ENCODE measurements around the gene ARHGEF19. TPM values are rescaled to one million over a fixed set of nuclear protein-coding genes. Genes with fewer than 3 reads are reported as not detected.
A peak's percentile ranks its signal among the peaks of the same experiment; 100 is the strongest.

Gene ARHGEF19
- total and polyA plus RNA-seq, 2 of the 13 experiments (the other 11 are each of a cell fraction or from before 2014, with no cell fraction given): 1.7 to 1.8 TPM

DNA sequence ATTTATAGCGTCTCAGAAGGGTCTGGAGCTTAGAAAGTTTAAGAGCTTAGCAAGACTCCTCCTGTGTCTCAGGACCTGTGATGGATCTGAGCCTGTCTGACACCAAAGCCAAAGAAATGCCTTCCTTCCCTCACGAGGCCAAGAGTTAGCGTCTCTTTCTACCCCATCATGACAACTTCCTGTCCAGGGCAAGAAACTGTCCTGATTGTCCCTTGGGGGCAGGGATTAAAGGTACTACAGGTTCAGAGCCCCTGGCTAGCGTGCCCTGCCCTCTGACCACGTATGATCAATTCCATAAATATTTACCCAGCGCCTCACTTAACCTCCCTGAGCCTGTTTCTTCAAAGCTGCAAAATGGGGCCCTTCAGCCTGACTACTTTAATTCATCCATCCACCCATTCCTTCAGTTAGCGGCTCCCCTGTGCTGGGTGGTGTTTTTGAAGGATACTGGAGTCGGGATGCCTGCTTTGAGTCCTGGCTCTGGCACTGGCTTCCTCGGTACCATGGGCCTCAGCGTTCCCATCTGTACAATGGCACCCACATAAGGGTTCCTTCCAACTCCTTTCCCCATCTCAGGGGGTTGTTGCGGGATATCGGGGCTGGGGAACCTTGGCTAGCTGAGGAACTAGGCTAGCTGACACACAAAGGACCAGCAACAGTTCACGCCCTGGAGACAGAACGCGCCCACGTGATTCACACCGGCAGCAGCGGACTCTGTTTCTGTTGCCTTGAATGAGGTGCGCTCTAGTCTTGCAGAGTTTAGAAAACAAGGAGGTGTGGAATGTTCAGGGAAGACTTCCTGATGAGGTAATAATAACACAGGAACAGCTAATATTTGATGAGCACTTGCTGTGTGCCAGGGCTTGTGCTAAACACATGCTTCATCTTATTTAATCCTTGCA is 33.6 kb downstream of the ARHGEF19 start (continued):
- peak; percentile 63 for TF ChIP-seq ZFX (CRISPR knock-in tag; IDR thresholded peaks at IDR 0.05; ENCODE audit: low read depth)
- TF ChIP-seq, protein P1, sequence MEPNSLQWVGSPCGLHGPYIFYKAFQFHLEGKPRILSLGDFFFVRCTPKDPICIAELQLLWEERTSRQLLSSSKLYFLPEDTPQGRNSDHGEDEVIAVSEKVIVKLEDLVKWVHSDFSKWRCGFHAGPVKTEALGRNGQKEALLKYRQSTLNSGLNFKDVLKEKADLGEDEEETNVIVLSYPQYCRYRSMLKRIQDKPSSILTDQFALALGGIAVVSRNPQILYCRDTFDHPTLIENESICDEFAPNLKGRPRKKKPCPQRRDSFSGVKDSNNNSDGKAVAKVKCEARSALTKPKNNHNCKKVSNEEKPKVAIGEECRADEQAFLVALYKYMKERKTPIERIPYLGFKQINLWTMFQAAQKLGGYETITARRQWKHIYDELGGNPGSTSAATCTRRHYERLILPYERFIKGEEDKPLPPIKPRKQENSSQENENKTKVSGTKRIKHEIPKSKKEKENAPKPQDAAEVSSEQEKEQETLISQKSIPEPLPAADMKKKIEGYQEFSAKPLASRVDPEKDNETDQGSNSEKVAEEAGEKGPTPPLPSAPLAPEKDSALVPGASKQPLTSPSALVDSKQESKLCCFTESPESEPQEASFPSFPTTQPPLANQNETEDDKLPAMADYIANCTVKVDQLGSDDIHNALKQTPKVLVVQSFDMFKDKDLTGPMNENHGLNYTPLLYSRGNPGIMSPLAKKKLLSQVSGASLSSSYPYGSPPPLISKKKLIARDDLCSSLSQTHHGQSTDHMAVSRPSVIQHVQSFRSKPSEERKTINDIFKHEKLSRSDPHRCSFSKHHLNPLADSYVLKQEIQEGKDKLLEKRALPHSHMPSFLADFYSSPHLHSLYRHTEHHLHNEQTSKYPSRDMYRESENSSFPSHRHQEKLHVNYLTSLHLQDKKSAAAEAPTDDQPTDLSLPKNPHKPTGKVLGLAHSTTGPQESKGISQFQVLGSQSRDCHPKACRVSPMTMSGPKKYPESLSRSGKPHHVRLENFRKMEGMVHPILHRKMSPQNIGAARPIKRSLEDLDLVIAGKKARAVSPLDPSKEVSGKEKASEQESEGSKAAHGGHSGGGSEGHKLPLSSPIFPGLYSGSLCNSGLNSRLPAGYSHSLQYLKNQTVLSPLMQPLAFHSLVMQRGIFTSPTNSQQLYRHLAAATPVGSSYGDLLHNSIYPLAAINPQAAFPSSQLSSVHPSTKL (CRISPR knock-in tag; IDR thresholded peaks at IDR 0.05): peak; percentile 64
- peak; percentile 84; the same call in 1 of the 2 replicates for TF ChIP-seq ZNF383 (CRISPR knock-in tag; IDR thresholded peaks at IDR 0.05; ENCODE audit: borderline replicate concordance)
- TF ChIP-seq, protein P2, sequence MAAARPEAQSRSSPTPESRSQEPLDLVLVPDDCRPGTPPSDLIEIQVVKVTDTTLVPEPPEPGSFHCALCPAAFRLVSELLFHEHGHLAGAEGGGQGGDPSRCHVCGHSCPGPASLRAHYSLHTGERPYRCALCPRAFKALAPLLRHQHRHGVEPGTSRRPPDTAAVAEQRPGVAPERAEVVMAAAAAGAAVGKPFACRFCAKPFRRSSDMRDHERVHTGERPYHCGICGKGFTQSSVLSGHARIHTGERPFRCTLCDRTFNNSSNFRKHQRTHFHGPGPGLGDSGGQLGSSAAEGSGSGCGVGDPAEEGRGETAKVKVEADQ (CRISPR knock-in tag; IDR thresholded peaks at IDR 0.05; ENCODE audit: borderline replicate concordance): 0 out of 2 replicates have a peak, but pooled peaks have one; percentile 52
- no peak for TF ChIP-seq ZNF724P (CRISPR knock-in tag; IDR thresholded peaks at IDR 0.05; ENCODE audit: borderline replicate concordance)
- TF ChIP-seq SMYD3 (CRISPR knock-in tag; IDR thresholded peaks at IDR 0.05): no peak; the same call in 1 of the 2 replicates
- TF ChIP-seq FOSL2 (CRISPR knock-in tag; IDR thresholded peaks at IDR 0.05): peak; percentile 80
- peak; percentile 83 for TF ChIP-seq JUN (CRISPR knock-in tag; IDR thresholded peaks at IDR 0.05)
- peak; percentile 54; the same call in 1 of the 2 replicates for TF ChIP-seq REPIN1 (CRISPR knock-in tag; IDR thresholded peaks at IDR 0.05; ENCODE audit: borderline replicate concordance, low read depth)
- TF ChIP-seq SYNCRIP (IDR thresholded peaks at IDR 0.05; ENCODE audit: insufficient read depth, low read depth, low read length): no peak
- TF ChIP-seq HCFC1 (IDR thresholded peaks at IDR 0.05; ENCODE audit: low read depth, low read length): no peak
- TF ChIP-seq, protein P3, sequence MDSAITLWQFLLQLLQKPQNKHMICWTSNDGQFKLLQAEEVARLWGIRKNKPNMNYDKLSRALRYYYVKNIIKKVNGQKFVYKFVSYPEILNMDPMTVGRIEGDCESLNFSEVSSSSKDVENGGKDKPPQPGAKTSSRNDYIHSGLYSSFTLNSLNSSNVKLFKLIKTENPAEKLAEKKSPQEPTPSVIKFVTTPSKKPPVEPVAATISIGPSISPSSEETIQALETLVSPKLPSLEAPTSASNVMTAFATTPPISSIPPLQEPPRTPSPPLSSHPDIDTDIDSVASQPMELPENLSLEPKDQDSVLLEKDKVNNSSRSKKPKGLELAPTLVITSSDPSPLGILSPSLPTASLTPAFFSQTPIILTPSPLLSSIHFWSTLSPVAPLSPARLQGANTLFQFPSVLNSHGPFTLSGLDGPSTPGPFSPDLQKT (CRISPR knock-in tag; IDR thresholded peaks at IDR 0.05; ENCODE audit: borderline replicate concordance): no peak
- TF ChIP-seq, protein P4, sequence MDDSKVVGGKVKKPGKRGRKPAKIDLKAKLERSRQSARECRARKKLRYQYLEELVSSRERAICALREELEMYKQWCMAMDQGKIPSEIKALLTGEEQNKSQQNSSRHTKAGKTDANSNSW (CRISPR knock-in tag; IDR thresholded peaks at IDR 0.05; ENCODE audit: borderline replicate concordance): no peak
- TF ChIP-seq ZNF605 (CRISPR knock-in tag; IDR thresholded peaks at IDR 0.05): no peak; the same call in 1 of the 2 replicates
- no peak for TF ChIP-seq ZNF224 (CRISPR knock-in tag; IDR thresholded peaks at IDR 0.05)
- TF ChIP-seq, protein P5, sequence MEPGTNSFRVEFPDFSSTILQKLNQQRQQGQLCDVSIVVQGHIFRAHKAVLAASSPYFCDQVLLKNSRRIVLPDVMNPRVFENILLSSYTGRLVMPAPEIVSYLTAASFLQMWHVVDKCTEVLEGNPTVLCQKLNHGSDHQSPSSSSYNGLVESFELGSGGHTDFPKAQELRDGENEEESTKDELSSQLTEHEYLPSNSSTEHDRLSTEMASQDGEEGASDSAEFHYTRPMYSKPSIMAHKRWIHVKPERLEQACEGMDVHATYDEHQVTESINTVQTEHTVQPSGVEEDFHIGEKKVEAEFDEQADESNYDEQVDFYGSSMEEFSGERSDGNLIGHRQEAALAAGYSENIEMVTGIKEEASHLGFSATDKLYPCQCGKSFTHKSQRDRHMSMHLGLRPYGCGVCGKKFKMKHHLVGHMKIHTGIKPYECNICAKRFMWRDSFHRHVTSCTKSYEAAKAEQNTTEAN (CRISPR knock-in tag; conservative IDR thresholded peaks at IDR 0.05): no peak
- TF ChIP-seq FOXA1 (IDR thresholded peaks at IDR 0.05): no peak
- TF ChIP-seq FOXA1 (CRISPR knock-in tag; IDR thresholded peaks at IDR 0.05): peak; percentile 65
- no peak for TF ChIP-seq MYC (CRISPR knock-in tag; IDR thresholded peaks at IDR 0.05; ENCODE audit: borderline replicate concordance)
- peak; percentile 100 for TF ChIP-seq ZNF629 (CRISPR knock-in tag; conservative IDR thresholded peaks at IDR 0.05)
- no peak for TF ChIP-seq ZNF432 (CRISPR knock-in tag; IDR thresholded peaks at IDR 0.05; ENCODE audit: borderline replicate concordance)
- TF ChIP-seq ZNF30 (CRISPR knock-in tag; IDR thresholded peaks at IDR 0.05): no peak
- TF ChIP-seq ZNF446 (CRISPR knock-in tag; IDR thresholded peaks at IDR 0.05): no peak

All from HepG2 (cell line).